ENCODE data around the gene C2CD5.

Gene C2CD5

GRCh38 chr12:22544038-22544979 lies at the start of gene C2CD5:
Gene C2CD5, minus strand, starts transcription at chr12:22544542. Its CDS starts 392 bp downstream, at chr12:22544150.
- no peak for TF ChIP-seq Cebpa-rat (IDR thresholded peaks at IDR 0.05)
- H3K4me2 ChIP-seq, result peak within 1 kb of the TSS; percentile 83 to 97 (median 93)
- peaks cover 0 to 28% (median 17%) of the 10 kb centered on the region in 11 experiments; a peak in 14 of 22 replicates for H3K36me3 ChIP-seq
- no peaks in the 10 kb centered on the region for H3K27me3 ChIP-seq
- H3K9ac ChIP-seq, result peak within 1 kb of the TSS; percentile 89 to 97 (median 95)
- H3K27ac ChIP-seq, result peak within 1 kb of the TSS; percentile 90 to 99 (median 94)
- H4K20me1 ChIP-seq, result no peaks in the 10 kb centered on the region; a peak in 1 of 22 replicates
- H3K4me3 ChIP-seq, result peak within 1 kb of the TSS; percentile 76 to 87 (median 83)
- H3K9me3 ChIP-seq (replicated peaks in 1 of 11), result peaks cover 0 to 29% (median 9%) of the 10 kb centered on the region in 11 experiments; a peak in 12 of 22 replicates
- peaks cover 32 to 80% (median 47%) of the 10 kb centered on the region in 10 experiments for H3K4me1 ChIP-seq

- H3K27ac ChIP-seq, result no peak overlapping the region
- no peak overlapping the region for H3K9ac ChIP-seq
- H3K4me2 ChIP-seq, result no peak overlapping the region
- H3K4me1 ChIP-seq, result peaks cover 0 to 15% (median 7%) of the 10 kb centered on the region in 10 experiments; a peak in 6 of 20 replicates
- H3K9me3 ChIP-seq (replicated peaks in 1 of 11), result no peaks in the 10 kb centered on the region
- no peak overlapping the region for H3K4me3 ChIP-seq
- H3K36me3 ChIP-seq, result no peaks in the 10 kb centered on the region
- H3K27me3 ChIP-seq, result no peaks in the 10 kb centered on the region
- no peak for TF ChIP-seq Cebpa-rat (IDR thresholded peaks at IDR 0.05)
- no peaks in the 10 kb centered on the region for H4K20me1 ChIP-seq
These were observed 49.5 kb upstream of the C2CD5 start for GRCh38 chr12:22593864-22594263.

GRCh38 chr12:22588817-22589216 lies 44.5 kb upstream of the C2CD5 start:
- H4K20me1 ChIP-seq, result no peaks in the 10 kb centered on the region
- no peaks in the 10 kb centered on the region for H3K36me3 ChIP-seq
- no peak overlapping the region for H3K4me3 ChIP-seq
- H3K9ac ChIP-seq, result no peak overlapping the region
- no peaks in the 10 kb centered on the region for H3K4me1 ChIP-seq
- H3K27me3 ChIP-seq, result no peaks in the 10 kb centered on the region
- no peak overlapping the region for H3K27ac ChIP-seq
- no peak overlapping the region for H3K4me2 ChIP-seq
- no peak for TF ChIP-seq Cebpa-rat (IDR thresholded peaks at IDR 0.05)
- no peaks in the 10 kb centered on the region for H3K9me3 ChIP-seq (replicated peaks in 1 of 11)

GRCh38 chr12:22578328-22578727 lies 34.0 kb upstream of the C2CD5 start:
- no peaks in the 10 kb centered on the region for H3K4me1 ChIP-seq
- no peak overlapping the region for H3K4me2 ChIP-seq
- no peak overlapping the region for H3K4me3 ChIP-seq
- H3K9ac ChIP-seq, result no peak overlapping the region
- H3K9me3 ChIP-seq (replicated peaks in 1 of 11), result no peaks in the 10 kb centered on the region
- no peak overlapping the region for H3K27ac ChIP-seq
- no peaks in the 10 kb centered on the region for H3K27me3 ChIP-seq
- H3K36me3 ChIP-seq, result no peaks in the 10 kb centered on the region
- no peak for TF ChIP-seq Cebpa-rat (IDR thresholded peaks at IDR 0.05)
- H4K20me1 ChIP-seq, result no peaks in the 10 kb centered on the region

GRCh38 chr12:22577667-22578066 lies 33.3 kb upstream of the C2CD5 start:
- Histone ChIP-seq H3K4me2 (no peak overlapping the region), H3K27me3 (no peaks in the 10 kb centered on the region), H3K27ac (no peak overlapping the region), H3K4me1 (no peaks in the 10 kb centered on the region), H3K9ac (no peak overlapping the region), H3K9me3 (replicated peaks in 1 of 11) (no peaks in the 10 kb centered on the region), H3K36me3 (no peaks in the 10 kb centered on the region), H4K20me1 (no peaks in the 10 kb centered on the region), H3K4me3 (no peak overlapping the region)
- TF ChIP-seq Cebpa-rat (IDR thresholded peaks at IDR 0.05), result no peak

- TF ChIP-seq Cebpa-rat (IDR thresholded peaks at IDR 0.05), result no peak
- Histone ChIP-seq H4K20me1 (no peaks in the 10 kb centered on the region), H3K9me3 (replicated peaks in 1 of 11) (no peaks in the 10 kb centered on the region), H3K9ac (no peak overlapping the region), H3K27me3 (no peaks in the 10 kb centered on the region), H3K4me3 (no peak overlapping the region), H3K4me1 (no peaks in the 10 kb centered on the region), H3K4me2 (no peak overlapping the region), H3K36me3 (no peaks in the 10 kb centered on the region), H3K27ac (no peak overlapping the region)
These were observed 32.1 kb upstream of the C2CD5 start for GRCh38 chr12:22576473-22576872.

- Histone ChIP-seq H4K20me1 (no peaks in the 10 kb centered on the region), H3K4me2 (no peak overlapping the region), H3K27me3 (no peaks in the 10 kb centered on the region), H3K9ac (no peak overlapping the region), H3K9me3 (replicated peaks in 1 of 11) (no peaks in the 10 kb centered on the region), H3K4me1 (no peaks in the 10 kb centered on the region), H3K4me3 (no peak overlapping the region), H3K36me3 (no peaks in the 10 kb centered on the region), H3K27ac (no peak overlapping the region)
- no peak for TF ChIP-seq Cebpa-rat (IDR thresholded peaks at IDR 0.05)
These were observed 31.7 kb upstream of the C2CD5 start for GRCh38 chr12:22576065-22576464.

- Histone ChIP-seq H3K27me3 (no peaks in the 10 kb centered on the region), H3K9ac (no peak overlapping the region), H3K4me1 (no peaks in the 10 kb centered on the region), H4K20me1 (no peaks in the 10 kb centered on the region), H3K4me2 (no peak overlapping the region), H3K27ac (no peak overlapping the region), H3K4me3 (no peak overlapping the region), H3K9me3 (replicated peaks in 1 of 11) (no peaks in the 10 kb centered on the region), H3K36me3 (no peaks in the 10 kb centered on the region)
- no peak for TF ChIP-seq Cebpa-rat (IDR thresholded peaks at IDR 0.05)
These were observed 30.6 kb upstream of the C2CD5 start for GRCh38 chr12:22574921-22575320.

- no peaks in the 10 kb centered on the region for H3K36me3 ChIP-seq
- H3K4me2 ChIP-seq, result no peak overlapping the region
- 0 out of 22 replicates have a peak, but pooled peaks cover 0 to under 1% (median 0%) of the 10 kb centered on the region in 11 experiments for H3K9me3 ChIP-seq (replicated peaks in 1 of 11)
- no peak for TF ChIP-seq Cebpa-rat (IDR thresholded peaks at IDR 0.05)
- H3K4me1 ChIP-seq, result no peaks in the 10 kb centered on the region
- H3K27ac ChIP-seq, result no peak overlapping the region
- no peaks in the 10 kb centered on the region for H3K27me3 ChIP-seq
- H3K4me3 ChIP-seq, result no peak overlapping the region
- H4K20me1 ChIP-seq, result no peaks in the 10 kb centered on the region
- H3K9ac ChIP-seq, result no peak overlapping the region
These were observed 28.8 kb upstream of the C2CD5 start for GRCh38 chr12:22573181-22573580.

- H3K9me3 ChIP-seq (replicated peaks in 1 of 11), result 0 out of 22 replicates have a peak, but pooled peaks cover 0 to 6% (median 0%) of the 10 kb centered on the region in 11 experiments
- no peak overlapping the region for H3K4me2 ChIP-seq
- no peak overlapping the region for H3K27ac ChIP-seq
- H3K36me3 ChIP-seq, result no peaks in the 10 kb centered on the region
- H4K20me1 ChIP-seq, result no peaks in the 10 kb centered on the region
- H3K27me3 ChIP-seq, result no peaks in the 10 kb centered on the region
- no peak overlapping the region for H3K9ac ChIP-seq
- no peak for TF ChIP-seq Cebpa-rat (IDR thresholded peaks at IDR 0.05)
- no peak overlapping the region for H3K4me3 ChIP-seq
- no peaks in the 10 kb centered on the region for H3K4me1 ChIP-seq
These were observed 24.9 kb upstream of the C2CD5 start for GRCh38 chr12:22569253-22569652.
